ENCODE data around the gene C4orf50.

DNA sequence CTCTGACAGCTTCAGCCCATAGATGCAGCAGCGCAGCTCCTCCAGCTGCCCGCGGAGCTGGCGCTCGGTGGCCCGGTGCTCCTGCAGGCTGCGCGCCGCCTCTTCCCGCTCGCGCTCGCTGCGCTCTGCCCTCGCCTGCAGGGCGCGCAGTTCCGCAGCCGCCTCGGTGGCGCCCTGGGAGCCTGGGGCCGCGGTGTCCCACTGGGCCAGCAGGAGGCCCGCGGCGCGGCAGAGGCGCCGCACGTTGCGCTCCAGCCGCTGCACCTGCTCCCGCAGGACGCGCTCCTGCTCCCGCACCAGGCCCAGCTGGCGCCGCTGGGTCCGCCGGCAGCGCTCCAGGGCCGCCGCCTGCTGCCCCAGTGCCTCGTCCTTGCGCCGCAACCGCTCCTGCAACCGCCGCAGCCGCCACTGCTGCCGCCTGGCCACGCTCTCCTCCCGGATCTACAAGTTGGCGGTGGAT lies 10.1 kb downstream of the C4orf50 start:
- TF ChIP-seq CTCF (conservative IDR thresholded peaks at IDR 0.05; ENCODE audit: low read depth in 2 of 2): peak; percentile 25 to 64; a peak in 3 of 4 replicates
- TF ChIP-seq EZH2phosphoT487 (IDR thresholded peaks at IDR 0.05; ENCODE audit: unreplicated experiment): no peak
- TF ChIP-seq EZH2 (IDR thresholded peaks at IDR 0.05; ENCODE audit: low read depth, unreplicated experiment): no peak
- TF ChIP-seq POLR2AphosphoS5 (IDR thresholded peaks at IDR 0.05; ENCODE audit: low read depth): no peak
- TF ChIP-seq JUNB (IDR thresholded peaks at IDR 0.05; ENCODE audit: unreplicated experiment): no peak
- TF ChIP-seq, protein P1, sequence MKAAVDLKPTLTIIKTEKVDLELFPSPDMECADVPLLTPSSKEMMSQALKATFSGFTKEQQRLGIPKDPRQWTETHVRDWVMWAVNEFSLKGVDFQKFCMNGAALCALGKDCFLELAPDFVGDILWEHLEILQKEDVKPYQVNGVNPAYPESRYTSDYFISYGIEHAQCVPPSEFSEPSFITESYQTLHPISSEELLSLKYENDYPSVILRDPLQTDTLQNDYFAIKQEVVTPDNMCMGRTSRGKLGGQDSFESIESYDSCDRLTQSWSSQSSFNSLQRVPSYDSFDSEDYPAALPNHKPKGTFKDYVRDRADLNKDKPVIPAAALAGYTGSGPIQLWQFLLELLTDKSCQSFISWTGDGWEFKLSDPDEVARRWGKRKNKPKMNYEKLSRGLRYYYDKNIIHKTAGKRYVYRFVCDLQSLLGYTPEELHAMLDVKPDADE (IDR thresholded peaks at IDR 0.05): no peak
- TF ChIP-seq REST (IDR thresholded peaks at IDR 0.05; ENCODE audit: unreplicated experiment): no peak
- TF ChIP-seq NANOG (IDR thresholded peaks at IDR 0.05; ENCODE audit: borderline replicate concordance): no peak
- TF ChIP-seq STAT1 (IDR thresholded peaks at IDR 0.05; ENCODE audit: unreplicated experiment): no peak
- TF ChIP-seq CREB1 (CRISPR knock-in tag; IDR thresholded peaks at IDR 0.05; ENCODE audit: low read depth): peak; percentile 30; the same call in 1 of the 2 replicates
- no peak for TF ChIP-seq ZNF114 (CRISPR knock-in tag; IDR thresholded peaks at IDR 0.05)

Measured in GM23338 (cell line).